Measurements from ENCODE around the gene GGNBP2.

GGNBP2 gene

DNA sequence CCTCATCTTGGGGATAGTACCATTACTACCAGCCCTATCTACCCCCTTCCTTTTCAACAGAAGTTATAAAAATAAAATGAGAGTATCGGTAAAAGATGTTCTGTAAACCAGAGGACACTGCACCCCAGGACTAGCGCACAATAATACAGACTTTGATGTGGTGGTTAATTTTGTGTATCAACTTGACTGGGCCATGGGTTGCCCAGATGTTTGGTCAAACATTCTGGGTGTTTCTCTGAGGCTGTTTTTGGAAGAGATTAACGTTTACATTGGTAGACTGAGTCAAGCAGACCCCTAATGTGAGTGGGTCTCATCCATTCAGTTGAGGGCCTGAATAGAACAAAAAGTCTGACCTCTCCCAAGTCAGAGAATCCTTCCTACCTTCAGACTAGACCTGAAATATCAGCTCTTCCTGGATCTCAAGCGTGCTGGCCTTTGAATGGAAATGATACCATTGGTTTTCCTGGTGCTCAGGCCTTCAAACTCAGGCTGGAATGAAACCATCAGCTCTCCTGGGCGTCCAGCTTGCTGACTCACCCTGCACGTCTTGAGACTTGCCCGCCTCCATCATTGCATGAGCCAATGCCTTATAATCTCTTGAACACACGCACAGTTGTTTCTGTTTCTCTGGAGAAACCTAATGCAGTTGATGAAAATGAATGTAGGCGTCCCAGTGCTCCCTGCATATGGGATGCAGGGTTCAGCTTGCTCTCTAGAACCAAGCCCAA lies 66.8 kb downstream of the GGNBP2 start:
- no peak overlapping the region for H3K4me3 ChIP-seq (IDR thresholded peaks at IDR 0.05; ENCODE audit: insufficient read depth, low read depth, low read length)
- TF ChIP-seq, protein P1, sequence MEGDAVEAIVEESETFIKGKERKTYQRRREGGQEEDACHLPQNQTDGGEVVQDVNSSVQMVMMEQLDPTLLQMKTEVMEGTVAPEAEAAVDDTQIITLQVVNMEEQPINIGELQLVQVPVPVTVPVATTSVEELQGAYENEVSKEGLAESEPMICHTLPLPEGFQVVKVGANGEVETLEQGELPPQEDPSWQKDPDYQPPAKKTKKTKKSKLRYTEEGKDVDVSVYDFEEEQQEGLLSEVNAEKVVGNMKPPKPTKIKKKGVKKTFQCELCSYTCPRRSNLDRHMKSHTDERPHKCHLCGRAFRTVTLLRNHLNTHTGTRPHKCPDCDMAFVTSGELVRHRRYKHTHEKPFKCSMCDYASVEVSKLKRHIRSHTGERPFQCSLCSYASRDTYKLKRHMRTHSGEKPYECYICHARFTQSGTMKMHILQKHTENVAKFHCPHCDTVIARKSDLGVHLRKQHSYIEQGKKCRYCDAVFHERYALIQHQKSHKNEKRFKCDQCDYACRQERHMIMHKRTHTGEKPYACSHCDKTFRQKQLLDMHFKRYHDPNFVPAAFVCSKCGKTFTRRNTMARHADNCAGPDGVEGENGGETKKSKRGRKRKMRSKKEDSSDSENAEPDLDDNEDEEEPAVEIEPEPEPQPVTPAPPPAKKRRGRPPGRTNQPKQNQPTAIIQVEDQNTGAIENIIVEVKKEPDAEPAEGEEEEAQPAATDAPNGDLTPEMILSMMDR (conservative IDR thresholded peaks at IDR 0.05; ENCODE audit: low read depth, low read length) = no peak
- H3K4me2 ChIP-seq = no peak overlapping the region
- H3K4me1 ChIP-seq (ENCODE audit: low read depth, poor library complexity, severe bottlenecking) = peaks cover 30% of the 10 kb centered on the region
- no peaks in the 10 kb centered on the region for H3K79me2 ChIP-seq (ENCODE audit: insufficient read depth, low read depth)
- no peaks in the 10 kb centered on the region for H3K36me3 ChIP-seq (ENCODE audit: insufficient read depth)
- no peak overlapping the region for H2AFZ ChIP-seq (ENCODE audit: low read depth)
- no peaks in the 10 kb centered on the region for H4K20me1 ChIP-seq (ENCODE audit: insufficient read depth)
- no peaks in the 10 kb centered on the region for H3K27me3 ChIP-seq (ENCODE audit: insufficient read depth, low read depth)
- no peak overlapping the region for H3K9ac ChIP-seq
- H3K27ac ChIP-seq = no peak overlapping the region

DNA sequence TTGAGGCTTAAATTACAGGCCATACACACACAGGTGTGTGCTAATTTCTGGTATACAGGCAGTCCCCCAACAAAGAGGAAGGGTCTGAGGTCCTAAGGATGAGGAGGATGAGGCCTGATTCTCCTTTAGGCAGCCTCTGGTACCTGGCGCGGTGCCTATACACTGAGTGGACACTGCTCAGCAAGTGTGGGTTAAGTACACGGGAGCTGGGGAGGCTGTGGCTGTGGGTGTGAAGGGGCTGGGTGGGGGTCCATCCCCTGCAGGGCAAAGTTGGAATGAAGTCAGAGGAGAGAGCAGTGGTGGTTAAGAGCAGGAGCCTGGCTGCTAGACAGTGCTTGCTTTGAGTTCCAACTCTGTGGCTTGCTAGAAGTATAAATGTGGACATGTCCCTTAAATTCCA lies 67.6 kb downstream of the GGNBP2 start:
- Histone ChIP-seq H3K9ac (no peak overlapping the region), H3K27ac (no peak overlapping the region), H4K20me1 (ENCODE audit: insufficient read depth) (no peaks in the 10 kb centered on the region), H3K36me3 (ENCODE audit: insufficient read depth) (no peaks in the 10 kb centered on the region), H3K4me3 (IDR thresholded peaks at IDR 0.05; ENCODE audit: insufficient read depth, low read depth, low read length) (no peak overlapping the region), H3K27me3 (ENCODE audit: insufficient read depth, low read depth) (no peaks in the 10 kb centered on the region), H2AFZ (ENCODE audit: low read depth) (no peak overlapping the region), H3K79me2 (ENCODE audit: insufficient read depth, low read depth) (no peaks in the 10 kb centered on the region), H3K4me1 (ENCODE audit: low read depth, poor library complexity, severe bottlenecking) (peaks cover 30% of the 10 kb centered on the region), H3K4me2 (no peak overlapping the region)
- TF ChIP-seq, protein P1 (conservative IDR thresholded peaks at IDR 0.05; ENCODE audit: low read depth, low read length) = no peak

DNA sequence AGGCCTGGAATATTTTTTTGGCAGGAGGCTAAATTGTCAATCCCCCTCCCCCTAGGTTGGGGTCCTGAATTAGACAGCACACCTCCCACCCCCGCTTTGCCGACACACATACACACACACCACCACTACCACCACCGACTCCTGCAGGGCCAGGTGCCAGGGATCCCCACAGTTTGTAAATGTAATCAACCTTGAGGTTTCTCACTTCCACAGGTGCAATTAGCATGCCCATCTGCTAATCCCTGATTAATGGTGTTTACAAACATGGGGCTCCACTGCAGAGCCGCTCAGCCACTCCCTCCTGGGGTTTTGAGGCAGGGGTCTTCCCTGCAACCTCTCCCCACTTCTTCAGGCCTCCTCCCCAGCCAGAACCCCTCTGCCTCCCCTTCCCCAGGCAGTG lies 68.4 kb downstream of the GGNBP2 start:
- H3K4me1 ChIP-seq (ENCODE audit: low read depth, poor library complexity, severe bottlenecking) = peaks cover 26% of the 10 kb centered on the region
- H3K9ac ChIP-seq = no peak overlapping the region
- H3K4me2 ChIP-seq = no peak overlapping the region
- no peak overlapping the region for H2AFZ ChIP-seq (ENCODE audit: low read depth)
- H3K4me3 ChIP-seq (IDR thresholded peaks at IDR 0.05; ENCODE audit: insufficient read depth, low read depth, low read length) = no peak overlapping the region
- H4K20me1 ChIP-seq (ENCODE audit: insufficient read depth) = no peaks in the 10 kb centered on the region
- no peaks in the 10 kb centered on the region for H3K27me3 ChIP-seq (ENCODE audit: insufficient read depth, low read depth)
- no peaks in the 10 kb centered on the region for H3K79me2 ChIP-seq (ENCODE audit: insufficient read depth, low read depth)
- TF ChIP-seq, protein P1 (conservative IDR thresholded peaks at IDR 0.05; ENCODE audit: low read depth, low read length) = no peak
- H3K27ac ChIP-seq = no peak overlapping the region
- H3K36me3 ChIP-seq (ENCODE audit: insufficient read depth) = no peaks in the 10 kb centered on the region

DNA sequence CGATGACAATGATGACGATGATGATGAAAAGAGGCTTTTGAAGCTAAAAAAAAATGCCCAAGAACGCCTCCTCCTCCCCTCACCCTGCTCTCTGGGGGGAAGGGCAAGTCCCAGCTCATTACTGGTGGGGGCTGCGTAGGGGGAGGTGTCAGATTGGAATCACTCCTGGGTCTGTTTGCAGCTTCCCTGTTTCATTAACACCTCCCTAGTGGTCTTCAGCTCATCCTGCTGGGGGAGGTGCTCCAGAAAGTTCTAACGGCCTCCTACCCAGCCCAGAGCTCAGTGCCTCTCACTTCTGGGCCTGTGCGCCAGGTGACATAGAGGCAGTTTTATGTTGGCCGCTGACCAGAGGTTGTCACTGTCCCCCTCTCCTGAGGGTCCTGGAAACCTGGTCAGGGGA lies 69.4 kb downstream of the GGNBP2 start:
- Histone ChIP-seq H3K79me2 (ENCODE audit: insufficient read depth, low read depth) (no peaks in the 10 kb centered on the region), H4K20me1 (ENCODE audit: insufficient read depth) (no peaks in the 10 kb centered on the region), H3K36me3 (ENCODE audit: insufficient read depth) (no peaks in the 10 kb centered on the region), H3K4me2 (no peak overlapping the region), H3K4me3 (IDR thresholded peaks at IDR 0.05; ENCODE audit: insufficient read depth, low read depth, low read length) (no peak overlapping the region), H3K9ac (no peak overlapping the region), H3K27me3 (ENCODE audit: insufficient read depth, low read depth) (no peaks in the 10 kb centered on the region), H2AFZ (ENCODE audit: low read depth) (no peak overlapping the region), H3K4me1 (ENCODE audit: low read depth, poor library complexity, severe bottlenecking) (peaks cover 17% of the 10 kb centered on the region), H3K27ac (no peak overlapping the region)
- TF ChIP-seq, protein P1 (conservative IDR thresholded peaks at IDR 0.05; ENCODE audit: low read depth, low read length) = no peak

Data from KMS-11 (cell line).